ACC112 (cell line): ENCODE data around the gene PHF2.

ENCODE experiments used
- H2AFZ ChIP-seq: fragments of 200-600 bp; sonication (generic); one replicate; pipeline ENCODE4 v1.6.0; 2017; ENCODE audit warnings: antibody characterized with exemption, low read length; ENCODE audit not compliant: unreplicated experiment
- H3K27ac ChIP-seq: fragments of 200-600 bp; sonication (generic); 2 replicates; pipeline ENCODE4 v1.5.1; 2014; ENCODE audit warnings: low read depth, mild to moderate bottlenecking, antibody characterized with exemption, low read length, moderate library complexity
- H3K27me3 ChIP-seq: fragments of 200-600 bp; sonication (generic); 2 replicates; pipeline ENCODE4 v1.6.1; 2014; ENCODE audit warnings: mild to moderate bottlenecking, antibody characterized with exemption, low read length, moderate library complexity, mixed read lengths; ENCODE audit not compliant: insufficient read depth
- H3K36me3 ChIP-seq: fragments of 200-600 bp; sonication (generic); 2 replicates; pipeline ENCODE4 v1.6.1; 2016; ENCODE audit warnings: mild to moderate bottlenecking, antibody characterized with exemption, low read length, moderate library complexity, mixed read lengths; ENCODE audit not compliant: insufficient read depth
- H3K4me1 ChIP-seq: fragments of 200-600 bp; sonication (generic); one replicate; pipeline ENCODE4 v1.6.1; 2016; ENCODE audit warnings: low read length, mixed read lengths; ENCODE audit not compliant: insufficient read depth, unreplicated experiment, control insufficient read depth
- H3K4me3 ChIP-seq: fragments of 200-600 bp; sonication (generic); 2 replicates; pipeline ENCODE4 v1.5.1; 2014; ENCODE audit warnings: mild to moderate bottlenecking, low read depth, low read length
- H3K79me2 ChIP-seq: fragments of 200-600 bp; sonication (generic); one replicate; pipeline ENCODE4 v1.6.0; 2016; ENCODE audit warnings: low read length; ENCODE audit not compliant: control insufficient read depth, unreplicated experiment, insufficient read depth

Gene PHF2

DNA sequence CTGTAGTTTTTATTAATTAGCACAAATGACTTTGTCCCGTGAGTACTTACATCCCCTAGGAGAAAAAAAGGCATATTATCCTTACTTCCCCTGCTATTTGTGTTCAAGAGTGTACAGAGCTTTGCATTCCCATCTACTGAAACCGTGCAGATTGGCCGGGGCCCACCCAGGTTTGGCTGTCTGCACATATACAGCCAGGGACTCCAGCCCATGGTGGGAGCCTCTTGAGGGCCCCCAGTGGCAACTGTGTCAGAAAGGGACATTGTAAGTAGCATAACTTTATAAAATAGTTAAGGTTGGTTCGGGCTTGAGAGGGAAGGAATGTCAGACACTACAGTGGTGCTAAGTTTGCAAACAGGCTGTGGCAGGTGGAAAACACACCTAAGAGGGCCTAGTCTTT is 24.7 kb downstream of the PHF2 start:
- H3K36me3 ChIP-seq: no peaks in the 10 kb centered on the region
- H3K4me1 ChIP-seq: no peaks in the 10 kb centered on the region
- no peak overlapping the region for H3K4me3 ChIP-seq
- H3K79me2 ChIP-seq: peaks cover 11% of the 10 kb centered on the region
- no peaks in the 10 kb centered on the region for H3K27me3 ChIP-seq
- no peak overlapping the region for H3K27ac ChIP-seq
- no peak overlapping the region for H2AFZ ChIP-seq

GRCh38 chr9:93601666-93602065 is 25.3 kb downstream of the PHF2 start:
- Histone ChIP-seq H3K27ac (no peak overlapping the region), H3K79me2 (peaks cover 11% of the 10 kb centered on the region), H3K36me3 (no peaks in the 10 kb centered on the region), H2AFZ (no peak overlapping the region), H3K4me3 (no peak overlapping the region), H3K4me1 (no peaks in the 10 kb centered on the region), H3K27me3 (no peaks in the 10 kb centered on the region)

GRCh38 chr9:93603011-93603410 is 26.6 kb downstream of the PHF2 start:
- Histone ChIP-seq H3K27ac (no peak overlapping the region), H3K79me2 (peaks cover 7% of the 10 kb centered on the region), H2AFZ (no peak overlapping the region), H3K4me3 (no peak overlapping the region), H3K27me3 (no peaks in the 10 kb centered on the region), H3K4me1 (no peaks in the 10 kb centered on the region), H3K36me3 (no peaks in the 10 kb centered on the region)

DNA sequence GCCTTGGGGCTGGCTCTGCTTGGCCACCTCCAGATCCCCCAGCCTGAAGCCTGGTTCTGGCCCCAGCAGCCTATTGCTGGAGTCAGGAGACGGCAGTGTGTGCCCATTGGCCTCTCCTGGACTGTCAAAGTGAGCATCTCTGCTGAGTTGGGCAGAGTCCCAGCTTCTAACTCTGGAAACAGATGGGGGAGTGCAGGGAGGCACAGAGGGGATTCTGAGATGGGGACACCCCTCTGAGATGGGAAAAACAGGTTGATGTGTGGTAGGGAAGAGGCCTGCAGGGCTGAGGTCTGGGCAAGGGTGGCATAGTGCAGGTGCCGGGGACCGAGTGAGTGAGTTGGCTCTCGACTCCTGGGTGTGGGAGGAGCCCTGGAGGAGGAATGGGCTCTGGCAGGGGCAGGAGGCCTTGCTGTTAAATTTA is 27.5 kb downstream of the PHF2 start:
- Histone ChIP-seq H3K27ac (no peak overlapping the region), H3K36me3 (no peaks in the 10 kb centered on the region), H3K4me3 (no peak overlapping the region), H2AFZ (no peak overlapping the region), H3K27me3 (no peaks in the 10 kb centered on the region), H3K79me2 (peaks cover 7% of the 10 kb centered on the region), H3K4me1 (no peaks in the 10 kb centered on the region)

GRCh38 chr9:93606187-93606586 is 29.8 kb downstream of the PHF2 start:
- Histone ChIP-seq H3K27ac (no peak overlapping the region), H3K4me3 (no peak overlapping the region), H3K4me1 (no peaks in the 10 kb centered on the region), H3K27me3 (no peaks in the 10 kb centered on the region), H2AFZ (no peak overlapping the region), H3K36me3 (no peaks in the 10 kb centered on the region), H3K79me2 (peaks cover 7% of the 10 kb centered on the region)

- Histone ChIP-seq H3K27ac (no peak overlapping the region), H3K36me3 (no peaks in the 10 kb centered on the region), H3K4me1 (no peaks in the 10 kb centered on the region), H2AFZ (no peak overlapping the region), H3K27me3 (no peaks in the 10 kb centered on the region), H3K79me2 (peaks cover 17% of the 10 kb centered on the region), H3K4me3 (no peak overlapping the region)
Observed at GRCh38 chr9:93610206-93610605, 33.8 kb downstream of the PHF2 start.

GRCh38 chr9:93612052-93612795 is 35.8 kb downstream of the PHF2 start:
- no peak overlapping the region for H3K27ac ChIP-seq
- H3K4me1 ChIP-seq: no peaks in the 10 kb centered on the region
- H2AFZ ChIP-seq: no peak overlapping the region
- no peaks in the 10 kb centered on the region for H3K27me3 ChIP-seq
- peaks cover 23% of the 10 kb centered on the region for H3K79me2 ChIP-seq
- no peaks in the 10 kb centered on the region for H3K36me3 ChIP-seq
- no peak overlapping the region for H3K4me3 ChIP-seq

- Histone ChIP-seq H2AFZ (no peak overlapping the region), H3K27me3 (no peaks in the 10 kb centered on the region), H3K4me3 (no peak overlapping the region), H3K79me2 (peaks cover 24% of the 10 kb centered on the region), H3K36me3 (no peaks in the 10 kb centered on the region), H3K4me1 (no peaks in the 10 kb centered on the region), H3K27ac (no peak overlapping the region)
Observed at GRCh38 chr9:93612796-93613154, 36.4 kb downstream of the PHF2 start.

DNA sequence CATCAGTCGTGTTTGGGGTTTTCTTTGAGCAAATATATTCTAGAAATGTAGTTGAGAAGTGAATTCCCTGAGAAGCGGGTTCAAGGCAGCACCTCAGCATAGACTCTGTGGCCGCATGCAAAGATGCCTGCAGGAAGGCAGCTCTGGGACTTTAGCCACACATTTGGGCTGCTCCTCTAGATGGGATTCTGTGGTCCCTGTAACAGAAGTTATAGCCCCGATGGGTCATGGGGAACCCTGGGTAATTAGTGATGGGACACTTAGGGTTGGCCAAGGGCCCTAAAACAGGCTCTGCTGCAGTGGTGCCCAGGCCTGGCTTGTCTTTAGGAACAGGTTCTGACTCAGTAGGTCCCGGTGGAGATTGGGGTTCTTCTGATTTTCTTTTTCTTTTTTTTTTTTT is 36.8 kb downstream of the PHF2 start:
- no peak overlapping the region for H3K27ac ChIP-seq
- no peaks in the 10 kb centered on the region for H3K4me1 ChIP-seq
- H3K79me2 ChIP-seq: peaks cover 26% of the 10 kb centered on the region
- no peak overlapping the region for H2AFZ ChIP-seq
- no peaks in the 10 kb centered on the region for H3K36me3 ChIP-seq
- no peaks in the 10 kb centered on the region for H3K27me3 ChIP-seq
- H3K4me3 ChIP-seq: no peak overlapping the region

DNA sequence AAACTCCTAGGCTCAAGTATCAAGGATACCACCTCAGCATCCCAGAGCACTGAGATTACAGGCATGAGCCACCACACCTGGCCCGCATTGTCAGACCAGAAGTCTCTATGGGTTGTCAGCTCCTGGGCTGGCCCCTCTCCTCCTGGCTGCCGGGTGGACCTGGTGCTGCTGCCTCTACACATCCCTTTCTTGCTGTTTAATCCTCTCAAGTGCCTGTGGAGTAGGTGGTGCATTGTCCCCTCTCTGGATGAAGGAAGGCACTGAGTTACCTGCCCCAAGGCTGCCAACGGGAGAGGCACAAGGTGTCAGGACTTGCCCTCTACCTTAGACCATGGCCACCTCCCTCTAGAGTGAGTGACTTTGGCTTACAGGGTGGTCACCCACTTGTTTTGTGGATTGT is 37.4 kb downstream of the PHF2 start:
- H3K4me1 ChIP-seq: no peaks in the 10 kb centered on the region
- H2AFZ ChIP-seq: no peak overlapping the region
- peaks cover 28% of the 10 kb centered on the region for H3K79me2 ChIP-seq
- H3K27me3 ChIP-seq: no peaks in the 10 kb centered on the region
- no peak overlapping the region for H3K4me3 ChIP-seq
- H3K27ac ChIP-seq: no peak overlapping the region
- no peaks in the 10 kb centered on the region for H3K36me3 ChIP-seq

DNA sequence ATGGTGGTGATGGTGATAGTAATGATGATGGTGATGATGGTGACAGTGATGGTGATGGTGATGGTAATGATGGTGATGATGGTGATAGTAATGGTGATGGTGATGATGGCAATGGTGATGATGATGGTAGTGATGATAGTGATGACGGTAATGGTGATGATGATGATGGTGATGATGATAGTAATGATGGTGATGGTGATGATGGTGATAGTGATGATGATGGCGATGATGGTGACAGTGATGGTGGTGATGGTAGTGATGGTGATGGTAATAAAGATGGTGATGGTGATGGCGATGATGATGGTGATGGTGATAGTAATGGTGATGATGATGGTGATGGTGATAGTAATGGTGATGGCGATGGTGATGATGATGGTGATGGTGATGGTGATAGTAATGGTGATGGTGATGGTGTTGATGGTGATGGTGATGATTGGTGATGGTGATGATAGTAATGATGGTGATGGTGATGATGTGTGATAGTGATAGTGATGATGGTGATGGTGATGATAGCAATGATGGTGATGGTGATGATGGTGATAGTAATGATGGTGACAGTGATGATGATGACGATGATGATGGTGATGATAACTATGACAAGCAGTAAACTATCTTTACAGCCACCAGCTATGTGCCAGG is 38.6 kb downstream of the PHF2 start:
- Histone ChIP-seq H3K79me2 (peaks cover 24% of the 10 kb centered on the region), H3K4me3 (no peak overlapping the region), H3K27ac (no peak overlapping the region), H3K27me3 (no peaks in the 10 kb centered on the region), H2AFZ (no peak overlapping the region), H3K36me3 (no peaks in the 10 kb centered on the region), H3K4me1 (no peaks in the 10 kb centered on the region)
